Measurements from ENCODE around the gene RPL37A. TPM values are rescaled to one million over a fixed set of nuclear protein-coding genes. Genes with fewer than 3 reads are reported as not detected.

Gene RPL37A
- total RNA-seq, 4 donors from 2014 or later: 1,065 to 1,506 (median 1,390) TPM

- no peak for ATAC-seq
- Histone ChIP-seq H3K36me3 (no peaks in the 10 kb centered on the region), H3K4me1 (peaks cover 9 to 13% of the 10 kb centered on the region in 2 donors), H3K27me3 (no peaks in the 10 kb centered on the region), H3K9me3 (no peaks in the 10 kb centered on the region), H3K4me3 (no peak overlapping the region), H3K27ac (no peak overlapping the region)
- intact Hi-C loops (cut with DNase I; ENCODE audit: low total_unique reads): no loop called here
- no peak for DNase-seq
- TF ChIP-seq CTCF (IDR thresholded peaks at IDR 0.05 in 4 of 5, conservative IDR thresholded peaks at IDR 0.05 in 1 of 5) (no peak), POLR2A (IDR thresholded peaks at IDR 0.05) (no peak)
- in situ Hi-C loops (cut with MboI; ENCODE audit: low sequenced_read_pairs in 4 of 4): no loop called here
These were observed 54.4 kb downstream of the RPL37A start for GRCh38 chr2:216553093-216553478.

Other genes starting within 250 kb of the RPL37A start
- not detected for gene MARCHF4, start 126.4 kb upstream of the RPL37A start, total RNA-seq
- 10 to 100 TPM in 1 of 4 donors, 1 to 10 TPM in 3; 5.8 to 20.7 (median 7.8) TPM for gene SMARCAL1, start 86.4 kb upstream of the RPL37A start, total RNA-seq
- gene IGFBP2, start 134.6 kb downstream of the RPL37A start, total RNA-seq: 10 to 100 TPM; 14.3 to 44.4 (median 23.6) TPM
- 100 to 1,000 TPM in 3 of 4 donors, 10 to 100 TPM in 1; 99.5 to 550 (median 279) TPM for gene IGFBP5, start 196.7 kb downstream of the RPL37A start, total RNA-seq